SK-N-SH treated with all-trans-retinoic acid at 6 μM for 48 hours (cell line): ENCODE data around the gene PANX2.

Experiments
- ATAC-seq: fragments of 200-7000 bp; cut with Tn5 transposase; 3 replicates; pipeline ENCODE4 v1.9.1; 2020; ENCODE audit warnings: mild to moderate bottlenecking, moderate library complexity
- ARNTL ChIP-seq: fragments of 450-650 bp; formaldehyde crosslinking; IDR thresholded peaks from 2 replicates; pipeline ENCODE4 v1.5.0; 2020; ENCODE audit warnings: low read depth, mild to moderate bottlenecking, moderate library complexity, borderline replicate concordance
- BACH2 ChIP-seq: fragments of 250-450 bp; sonication (Bioruptor Pico); IDR thresholded peaks from 2 replicates; pipeline ENCODE4 v1.9.0; 2021; ENCODE audit warnings: mild to moderate bottlenecking, borderline replicate concordance
- CSDC2 ChIP-seq: fragments of 250-450 bp; sonication (Bioruptor Pico); IDR thresholded peaks from 2 replicates; pipeline ENCODE4 v1.5.0; 2020; ENCODE audit warnings: mild to moderate bottlenecking, moderate library complexity
- ESRRG ChIP-seq: fragments of 250-450 bp; sonication (Bioruptor Pico); IDR thresholded peaks from 2 replicates; pipeline ENCODE4 v1.6.1; 2021; ENCODE audit warnings: mild to moderate bottlenecking
- ISL1 ChIP-seq: fragments of 250-450 bp; sonication (Bioruptor Pico); IDR thresholded peaks from 2 replicates; pipeline ENCODE4 v2.1.2; 2022; ENCODE audit warnings: mild to moderate bottlenecking, moderate library complexity
- OSR1 ChIP-seq: fragments of 250-450 bp; sonication (Bioruptor Pico); IDR thresholded peaks from 2 replicates; pipeline ENCODE4 v1.8.0; 2022; ENCODE audit warnings: moderate library complexity, mild to moderate bottlenecking, inconsistent platforms
- PPARA ChIP-seq: fragments of 250-450 bp; sonication (Bioruptor Pico); IDR thresholded peaks from 2 replicates; pipeline ENCODE4 v1.5.0; 2020; ENCODE audit warnings: mild to moderate bottlenecking, borderline replicate concordance
- RARB ChIP-seq: fragments of 250-450 bp; sonication (Bioruptor Pico); IDR thresholded peaks from 2 replicates; pipeline ENCODE4 v1.8.0; 2021; ENCODE audit warnings: mild to moderate bottlenecking, moderate library complexity
- SNAI2 ChIP-seq: fragments of 250-450 bp; sonication (Bioruptor Pico); IDR thresholded peaks from 2 replicates; pipeline ENCODE4 v1.5.0; 2020; ENCODE audit warnings: mild to moderate bottlenecking, moderate library complexity
- TCF4 ChIP-seq: fragments of 250-450 bp; sonication (Bioruptor Pico); IDR thresholded peaks from 2 replicates; pipeline ENCODE4 v1.8.0; 2021; ENCODE audit warnings: mild to moderate bottlenecking, moderate library complexity, borderline replicate concordance
- TOX ChIP-seq: fragments of 250-450 bp; sonication (Bioruptor Pico); IDR thresholded peaks from 2 replicates; pipeline ENCODE4 v1.8.0; 2021; ENCODE audit warnings: mild to moderate bottlenecking, moderate library complexity, borderline replicate concordance
- ZC3H10 ChIP-seq: fragments of 250-450 bp; sonication (Bioruptor Pico); IDR thresholded peaks from 2 replicates; pipeline ENCODE4 v1.5.1; 2021; ENCODE audit warnings: mild to moderate bottlenecking, moderate library complexity
- ZFP3 ChIP-seq: fragments of 250-450 bp; sonication (Bioruptor Pico); IDR thresholded peaks from 2 replicates; pipeline ENCODE4 v1.5.0; 2020; ENCODE audit warnings: mild to moderate bottlenecking, moderate library complexity
- ZNF565 ChIP-seq: fragments of 450-650 bp; formaldehyde crosslinking; conservative IDR thresholded peaks from 2 replicates; pipeline ENCODE4 v1.5.0; 2020; ENCODE audit warnings: low read depth, mild to moderate bottlenecking, moderate library complexity
- ZNF70 ChIP-seq: fragments of 450-650 bp; formaldehyde crosslinking; IDR thresholded peaks from 2 replicates; pipeline ENCODE4 v1.5.0; 2020; ENCODE audit warnings: mild to moderate bottlenecking, moderate library complexity
- ZNF8 ChIP-seq: fragments of 450-650 bp; formaldehyde crosslinking; IDR thresholded peaks from 2 replicates; pipeline ENCODE4 v1.5.0; 2020; ENCODE audit warnings: mild to moderate bottlenecking, moderate library complexity
- TF ChIP-seq, protein P1 (sequence below): fragments of 250-450 bp; sonication (Bioruptor Pico); IDR thresholded peaks from 2 replicates; pipeline ENCODE4 v1.8.0; 2021; ENCODE audit warnings: low read depth, mild to moderate bottlenecking, moderate library complexity, borderline replicate concordance
- TF ChIP-seq, protein P2 (sequence below): fragments of 250-450 bp; sonication (Bioruptor Pico); IDR thresholded peaks from 2 replicates; pipeline ENCODE4 v1.5.0; 2020; ENCODE audit warnings: mild to moderate bottlenecking, moderate library complexity
- TF ChIP-seq, protein P3 (sequence below): fragments of 250-450 bp; sonication (Bioruptor Pico); IDR thresholded peaks from 2 replicates; pipeline ENCODE4 v1.5.1; 2021; ENCODE audit warnings: mild to moderate bottlenecking, moderate library complexity
- TF ChIP-seq, protein P4 (sequence below): fragments of 250-450 bp; sonication (Bioruptor Pico); IDR thresholded peaks from 2 replicates; pipeline ENCODE4 v1.5.1; 2020; ENCODE audit warnings: low read depth, mild to moderate bottlenecking, moderate library complexity

The PANX2 gene

DNA sequence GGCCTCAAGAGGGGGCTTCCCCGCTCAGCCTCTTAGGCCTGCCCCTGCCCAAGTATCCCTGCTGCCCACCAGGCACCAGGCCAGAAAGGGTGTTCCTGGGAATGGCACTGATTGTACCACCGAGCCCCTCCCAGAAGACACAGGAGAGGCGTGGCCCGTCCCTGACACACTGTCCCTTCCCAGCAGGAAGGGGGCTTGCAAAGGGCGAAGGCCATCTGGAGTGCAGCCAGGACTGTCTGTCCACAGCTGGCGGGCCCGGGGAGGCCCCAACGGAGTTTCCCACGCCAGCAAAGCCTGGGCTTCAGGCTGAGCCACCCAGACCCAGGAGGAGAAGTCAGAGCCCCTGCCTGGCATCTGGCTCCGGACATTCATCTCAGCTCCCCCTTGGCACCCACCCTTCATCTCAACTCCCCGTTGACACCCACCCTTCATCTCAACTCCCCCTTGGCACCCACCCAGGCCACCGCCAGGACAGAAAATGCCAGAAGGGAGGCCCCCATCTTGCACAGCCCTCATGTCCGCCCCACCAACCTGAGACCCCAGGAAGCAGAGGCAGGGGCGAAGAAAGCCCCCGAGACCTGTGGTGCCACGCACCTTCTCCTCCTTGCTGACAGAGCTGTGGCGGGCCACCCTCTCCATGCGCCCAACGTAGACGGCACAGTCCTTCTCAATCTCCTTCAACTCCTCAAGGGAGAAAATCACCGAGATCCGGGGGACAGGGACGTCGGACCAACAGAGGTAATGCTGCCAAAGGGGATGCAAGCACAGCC lies 54.9 kb downstream of the PANX2 start:
- no peak for TF ChIP-seq ZNF8 (CRISPR knock-in tag)
- TF ChIP-seq, protein P1, sequence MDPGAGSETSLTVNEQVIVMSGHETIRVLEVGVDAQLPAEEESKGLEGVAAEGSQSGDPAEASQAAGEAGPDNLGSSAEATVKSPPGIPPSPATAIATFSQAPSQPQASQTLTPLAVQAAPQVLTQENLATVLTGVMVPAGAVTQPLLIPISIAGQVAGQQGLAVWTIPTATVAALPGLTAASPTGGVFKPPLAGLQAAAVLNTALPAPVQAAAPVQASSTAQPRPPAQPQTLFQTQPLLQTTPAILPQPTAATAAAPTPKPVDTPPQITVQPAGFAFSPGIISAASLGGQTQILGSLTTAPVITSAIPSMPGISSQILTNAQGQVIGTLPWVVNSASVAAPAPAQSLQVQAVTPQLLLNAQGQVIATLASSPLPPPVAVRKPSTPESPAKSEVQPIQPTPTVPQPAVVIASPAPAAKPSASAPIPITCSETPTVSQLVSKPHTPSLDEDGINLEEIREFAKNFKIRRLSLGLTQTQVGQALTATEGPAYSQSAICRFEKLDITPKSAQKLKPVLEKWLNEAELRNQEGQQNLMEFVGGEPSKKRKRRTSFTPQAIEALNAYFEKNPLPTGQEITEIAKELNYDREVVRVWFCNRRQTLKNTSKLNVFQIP = no peak
- no peak for TF ChIP-seq OSR1 (CRISPR knock-in tag)
- no peak for TF ChIP-seq BACH2
- TF ChIP-seq CSDC2 (CRISPR knock-in tag) = no peak
- no peak for TF ChIP-seq ZC3H10
- TF ChIP-seq TCF4 (CRISPR knock-in tag) = no peak
- TF ChIP-seq RARB (CRISPR knock-in tag) = no peak
- TF ChIP-seq, protein P2, sequence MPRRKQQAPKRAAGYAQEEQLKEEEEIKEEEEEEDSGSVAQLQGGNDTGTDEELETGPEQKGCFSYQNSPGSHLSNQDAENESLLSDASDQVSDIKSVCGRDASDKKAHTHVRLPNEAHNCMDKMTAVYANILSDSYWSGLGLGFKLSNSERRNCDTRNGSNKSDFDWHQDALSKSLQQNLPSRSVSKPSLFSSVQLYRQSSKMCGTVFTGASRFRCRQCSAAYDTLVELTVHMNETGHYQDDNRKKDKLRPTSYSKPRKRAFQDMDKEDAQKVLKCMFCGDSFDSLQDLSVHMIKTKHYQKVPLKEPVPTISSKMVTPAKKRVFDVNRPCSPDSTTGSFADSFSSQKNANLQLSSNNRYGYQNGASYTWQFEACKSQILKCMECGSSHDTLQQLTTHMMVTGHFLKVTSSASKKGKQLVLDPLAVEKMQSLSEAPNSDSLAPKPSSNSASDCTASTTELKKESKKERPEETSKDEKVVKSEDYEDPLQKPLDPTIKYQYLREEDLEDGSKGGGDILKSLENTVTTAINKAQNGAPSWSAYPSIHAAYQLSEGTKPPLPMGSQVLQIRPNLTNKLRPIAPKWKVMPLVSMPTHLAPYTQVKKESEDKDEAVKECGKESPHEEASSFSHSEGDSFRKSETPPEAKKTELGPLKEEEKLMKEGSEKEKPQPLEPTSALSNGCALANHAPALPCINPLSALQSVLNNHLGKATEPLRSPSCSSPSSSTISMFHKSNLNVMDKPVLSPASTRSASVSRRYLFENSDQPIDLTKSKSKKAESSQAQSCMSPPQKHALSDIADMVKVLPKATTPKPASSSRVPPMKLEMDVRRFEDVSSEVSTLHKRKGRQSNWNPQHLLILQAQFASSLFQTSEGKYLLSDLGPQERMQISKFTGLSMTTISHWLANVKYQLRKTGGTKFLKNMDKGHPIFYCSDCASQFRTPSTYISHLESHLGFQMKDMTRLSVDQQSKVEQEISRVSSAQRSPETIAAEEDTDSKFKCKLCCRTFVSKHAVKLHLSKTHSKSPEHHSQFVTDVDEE (CRISPR knock-in tag) = no peak

DNA sequence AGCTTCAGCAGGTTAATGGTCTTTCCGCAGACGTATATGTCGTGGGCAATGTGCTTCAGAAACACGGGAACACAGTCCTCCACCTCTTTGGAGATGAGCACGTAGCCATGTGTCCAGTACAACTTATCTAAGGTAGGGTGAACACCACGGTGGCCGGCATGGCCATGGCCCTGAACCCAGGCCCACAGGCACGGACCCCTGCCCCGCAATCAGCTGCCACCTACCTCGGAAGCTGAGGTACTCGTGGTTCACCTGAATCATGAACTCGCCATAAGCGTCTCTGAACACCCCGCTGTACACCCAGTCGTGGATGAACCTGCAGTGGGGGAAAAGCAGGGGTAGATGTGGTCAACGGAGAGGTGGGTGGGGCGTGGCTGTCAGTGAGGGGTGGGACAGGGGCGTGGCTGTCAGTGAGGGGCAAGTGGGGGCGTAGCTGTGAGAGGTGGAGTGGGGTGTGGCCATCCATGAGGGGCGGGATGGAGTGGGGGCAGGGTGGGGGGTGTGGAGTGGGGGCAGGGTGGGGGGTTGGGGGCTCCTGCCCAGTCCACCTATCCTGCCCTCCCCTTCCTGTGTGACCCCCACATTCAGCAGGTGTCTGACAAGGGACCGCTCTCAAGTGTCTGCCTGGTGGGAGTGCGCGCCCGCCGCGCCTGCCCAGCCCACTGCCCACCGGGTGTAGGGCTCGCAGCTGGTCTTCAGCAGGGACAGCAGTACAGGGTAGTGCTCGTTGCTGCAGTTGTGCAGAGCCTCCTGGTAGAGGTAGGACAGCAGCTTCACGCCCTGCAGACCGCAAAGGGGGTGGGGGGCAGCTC lies 55.7 kb downstream of the PANX2 start:
- no peak for ATAC-seq
- TF ChIP-seq CSDC2 (CRISPR knock-in tag) (no peak), ZNF8 (CRISPR knock-in tag) (no peak), TCF4 (CRISPR knock-in tag) (no peak), TOX (no peak), ESRRG (CRISPR knock-in tag) (no peak), ZFP3 (CRISPR knock-in tag) (no peak), ZNF565 (CRISPR knock-in tag) (no peak), SNAI2 (CRISPR knock-in tag) (no peak)
- TF ChIP-seq, protein P3, sequence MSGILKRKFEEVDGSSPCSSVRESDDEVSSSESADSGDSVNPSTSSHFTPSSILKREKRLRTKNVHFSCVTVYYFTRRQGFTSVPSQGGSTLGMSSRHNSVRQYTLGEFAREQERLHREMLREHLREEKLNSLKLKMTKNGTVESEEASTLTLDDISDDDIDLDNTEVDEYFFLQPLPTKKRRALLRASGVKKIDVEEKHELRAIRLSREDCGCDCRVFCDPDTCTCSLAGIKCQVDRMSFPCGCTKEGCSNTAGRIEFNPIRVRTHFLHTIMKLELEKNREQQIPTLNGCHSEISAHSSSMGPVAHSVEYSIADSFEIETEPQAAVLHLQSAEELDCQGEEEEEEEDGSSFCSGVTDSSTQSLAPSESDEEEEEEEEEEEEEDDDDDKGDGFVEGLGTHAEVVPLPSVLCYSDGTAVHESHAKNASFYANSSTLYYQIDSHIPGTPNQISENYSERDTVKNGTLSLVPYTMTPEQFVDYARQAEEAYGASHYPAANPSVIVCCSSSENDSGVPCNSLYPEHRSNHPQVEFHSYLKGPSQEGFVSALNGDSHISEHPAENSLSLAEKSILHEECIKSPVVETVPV (CRISPR knock-in tag) = no peak

More for the DNA sequence above, 54.9 kb downstream of the PANX2 start:
- no peak for ATAC-seq

DNA sequence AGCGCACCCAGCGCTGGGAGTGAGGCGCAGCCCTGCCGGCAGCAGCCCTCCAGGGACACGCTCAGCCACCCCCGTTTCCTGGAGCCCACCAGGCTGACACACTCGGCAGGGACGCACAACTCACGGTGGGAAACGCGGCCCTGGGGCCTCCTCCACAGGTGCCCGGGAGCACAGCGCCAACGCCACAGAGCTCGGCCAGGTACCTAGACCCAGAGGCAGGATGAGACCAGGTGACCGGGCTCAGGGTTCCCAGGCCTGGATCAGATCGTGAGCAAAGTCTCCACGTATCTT lies 56.3 kb downstream of the PANX2 start:
- TF ChIP-seq SNAI2 (CRISPR knock-in tag) = no peak
- TF ChIP-seq TCF4 (CRISPR knock-in tag) = no peak
- TF ChIP-seq, protein P1 = no peak
- TF ChIP-seq ZNF8 (CRISPR knock-in tag) = no peak
- TF ChIP-seq ISL1 (CRISPR knock-in tag) = no peak
- no peak for TF ChIP-seq ZNF565 (CRISPR knock-in tag)
- no peak for TF ChIP-seq RARB (CRISPR knock-in tag)
- TF ChIP-seq ARNTL = no peak
- no peak for TF ChIP-seq ESRRG (CRISPR knock-in tag)
- no peak for TF ChIP-seq OSR1 (CRISPR knock-in tag)
- no peak for TF ChIP-seq PPARA (CRISPR knock-in tag)
- no peak for TF ChIP-seq ZFP3 (CRISPR knock-in tag)
- TF ChIP-seq ZC3H10 = no peak
- TF ChIP-seq TOX = no peak
- TF ChIP-seq, protein P2 (CRISPR knock-in tag) = no peak
- no peak for TF ChIP-seq CSDC2 (CRISPR knock-in tag)
- TF ChIP-seq BACH2 = no peak
- TF ChIP-seq ZNF70 (CRISPR knock-in tag) = no peak
- TF ChIP-seq, protein P4, sequence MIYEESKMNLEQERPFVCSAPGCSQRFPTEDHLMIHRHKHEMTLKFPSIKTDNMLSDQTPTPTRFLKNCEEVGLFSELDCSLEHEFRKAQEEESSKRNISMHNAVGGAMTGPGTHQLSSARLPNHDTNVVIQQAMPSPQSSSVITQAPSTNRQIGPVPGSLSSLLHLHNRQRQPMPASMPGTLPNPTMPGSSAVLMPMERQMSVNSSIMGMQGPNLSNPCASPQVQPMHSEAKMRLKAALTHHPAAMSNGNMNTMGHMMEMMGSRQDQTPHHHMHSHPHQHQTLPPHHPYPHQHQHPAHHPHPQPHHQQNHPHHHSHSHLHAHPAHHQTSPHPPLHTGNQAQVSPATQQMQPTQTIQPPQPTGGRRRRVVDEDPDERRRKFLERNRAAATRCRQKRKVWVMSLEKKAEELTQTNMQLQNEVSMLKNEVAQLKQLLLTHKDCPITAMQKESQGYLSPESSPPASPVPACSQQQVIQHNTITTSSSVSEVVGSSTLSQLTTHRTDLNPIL (CRISPR knock-in tag) = no peak
- no peak for ATAC-seq
